Ishikawa (cell line): ENCODE data around the gene HHAT.

Experiments used
- CEBPB ChIP-seq: IDR thresholded peaks from 2 replicates; pipeline ENCODE4 v1.6.1; 2012
- CREB1 ChIP-seq: IDR thresholded peaks from 2 replicates; pipeline ENCODE4 v1.6.1; 2012; ENCODE audit warnings: low read depth
- EGR1 ChIP-seq: IDR thresholded peaks from 2 replicates; pipeline ENCODE4 v1.6.1; 2012
- EP300 ChIP-seq: IDR thresholded peaks from 2 replicates; pipeline ENCODE4 v1.6.1; 2012; ENCODE audit warnings: borderline replicate concordance
- FOXM1 ChIP-seq: IDR thresholded peaks from 2 replicates; pipeline ENCODE4 v1.6.1; 2012; ENCODE audit warnings: low read depth, borderline replicate concordance
- MAX ChIP-seq: IDR thresholded peaks from 2 replicates; pipeline ENCODE4 v1.6.1; 2012
- NFIC ChIP-seq: IDR thresholded peaks from 2 replicates; pipeline ENCODE4 v1.6.1; 2012
- RAD21 ChIP-seq: IDR thresholded peaks from 2 replicates; pipeline ENCODE4 v1.6.1; 2012; ENCODE audit warnings: low read depth
- REST ChIP-seq: IDR thresholded peaks from 2 replicates; pipeline ENCODE4 v1.6.1; 2012; ENCODE audit warnings: low read depth, mild to moderate bottlenecking
- TAF1 ChIP-seq: IDR thresholded peaks from 2 replicates; pipeline ENCODE4 v1.6.1; 2012; ENCODE audit warnings: low read depth, mild to moderate bottlenecking
- TCF12 ChIP-seq: IDR thresholded peaks from 2 replicates; pipeline ENCODE4 v1.6.1; 2012; ENCODE audit warnings: low read depth
- TEAD4 ChIP-seq: IDR thresholded peaks from 2 replicates; pipeline ENCODE4 v1.6.1; 2012
- USF1 ChIP-seq: IDR thresholded peaks from 2 replicates; pipeline ENCODE4 v1.6.1; 2012
- YY1 ChIP-seq: IDR thresholded peaks from 2 replicates; pipeline ENCODE4 v1.6.1; 2012; ENCODE audit warnings: low read depth
- ZBTB7A ChIP-seq: IDR thresholded peaks from 2 replicates; pipeline ENCODE4 v1.6.1; 2012; ENCODE audit warnings: low read depth

Gene HHAT

GRCh38 chr1:210313921-210314320 is 14.8 kb upstream of the HHAT start:
- TF ChIP-seq EP300 (no peak), MAX (no peak), YY1 (no peak), CEBPB (no peak), TEAD4 (no peak), CREB1 (no peak), REST (no peak), TAF1 (no peak), TCF12 (no peak), RAD21 (no peak)

- TF ChIP-seq ZBTB7A (no peak), USF1 (no peak), MAX (no peak), TAF1 (no peak), YY1 (no peak), CEBPB (no peak), TCF12 (no peak)
Observed at GRCh38 chr1:210315529-210315928, 13.2 kb upstream of the HHAT start.

- TF ChIP-seq TEAD4, result no peak
- TF ChIP-seq USF1, result no peak
- TF ChIP-seq TCF12, result no peak
- TF ChIP-seq TAF1, result no peak
- no peak for TF ChIP-seq CREB1
- TF ChIP-seq RAD21, result no peak
- TF ChIP-seq CEBPB, result no peak
- no peak for TF ChIP-seq EP300
- no peak for TF ChIP-seq YY1
- TF ChIP-seq FOXM1, result no peak
- no peak for TF ChIP-seq ZBTB7A
- TF ChIP-seq NFIC, result no peak
- no peak for TF ChIP-seq EGR1
- TF ChIP-seq MAX, result no peak
Observed at GRCh38 chr1:210321131-210321530, 7.6 kb upstream of the HHAT start.

- TF ChIP-seq USF1 (no peak), TAF1 (no peak)
Observed at GRCh38 chr1:210321552-210321951, 7.2 kb upstream of the HHAT start.

- TF ChIP-seq CEBPB (no peak), FOXM1 (no peak), CREB1 (no peak), EP300 (no peak), EGR1 (no peak), YY1 (no peak)
Observed at GRCh38 chr1:210323957-210324356, 4.7 kb upstream of the HHAT start.

- TF ChIP-seq YY1, result no peak
- no peak for TF ChIP-seq RAD21
- no peak for TF ChIP-seq CREB1
- no peak for TF ChIP-seq REST
- no peak for TF ChIP-seq USF1
- no peak for TF ChIP-seq NFIC
- no peak for TF ChIP-seq TEAD4
- TF ChIP-seq TAF1, result no peak
- TF ChIP-seq MAX, result no peak
- TF ChIP-seq EGR1, result no peak
Observed at GRCh38 chr1:210325026-210325670, 3.6 kb upstream of the HHAT start.
